ENCODE measurements around the gene STOML2. TPM values are rescaled to one million over a fixed set of nuclear protein-coding genes. Genes with fewer than 3 reads are reported as not detected.
A peak's percentile ranks its signal among the peaks of the same experiment; 100 is the strongest.

Gene STOML2
- total RNA-seq, 1 donor from 2014 or later, result 93.4 TPM

GRCh38 chr9:35096035-35096849, 6.7 kb downstream of the STOML2 start, which contains the start of gene PIGO:
PIGO (minus strand) TSS chr9:35096591; CDS start chr9:35095565, 1,026 bp downstream.
- peak within 1 kb of the TSS; percentile 90 for H3K27ac Mint-ChIP-seq
- H3K4me1 Mint-ChIP-seq, result peaks cover 14% of the 10 kb centered on the region
- peak within 1 kb of the TSS; percentile 80 for H3K4me3 Mint-ChIP-seq
- DNase-seq (ENCODE audit: low spot score in 2 of 2, unreplicated experiment in 2 of 2), result peak; percentile 70 to 87
- peak; percentile 90 for TF ChIP-seq CTCF (IDR thresholded peaks at IDR 0.05; ENCODE audit: unreplicated experiment)
- no peaks in the 10 kb centered on the region for H3K9me3 Mint-ChIP-seq
- no peaks in the 10 kb centered on the region for H3K27me3 Mint-ChIP-seq (ENCODE audit: low read depth)
- H3K36me3 Mint-ChIP-seq, result peaks cover 10% of the 10 kb centered on the region

- peaks cover 10% of the 10 kb centered on the region for H3K4me1 Mint-ChIP-seq
- H3K36me3 Mint-ChIP-seq, result peaks cover 15% of the 10 kb centered on the region
- H3K9me3 Mint-ChIP-seq, result no peaks in the 10 kb centered on the region
- TF ChIP-seq CTCF (IDR thresholded peaks at IDR 0.05; ENCODE audit: unreplicated experiment), result no peak
- no peak overlapping the region for H3K27ac Mint-ChIP-seq
- H3K4me3 Mint-ChIP-seq, result no peak overlapping the region
- no peak for DNase-seq (ENCODE audit: low spot score in 2 of 2, unreplicated experiment in 2 of 2)
- H3K27me3 Mint-ChIP-seq (ENCODE audit: low read depth), result no peaks in the 10 kb centered on the region
Observed at GRCh38 chr9:35091536-35091935, 11.4 kb downstream of the STOML2 start.

GRCh38 chr9:35089434-35089833, 13.5 kb downstream of the STOML2 start:
- Mint-ChIP-seq H3K9me3 (peaks cover 7% of the 10 kb centered on the region), H3K4me3 (no peak overlapping the region), H3K36me3 (peaks cover 20% of the 10 kb centered on the region), H3K4me1 (no peaks in the 10 kb centered on the region), H3K27me3 (ENCODE audit: low read depth) (no peaks in the 10 kb centered on the region), H3K27ac (no peak overlapping the region)
- DNase-seq (ENCODE audit: low spot score in 2 of 2, unreplicated experiment in 2 of 2), result no peak
- no peak for TF ChIP-seq CTCF (IDR thresholded peaks at IDR 0.05; ENCODE audit: unreplicated experiment)

GRCh38 chr9:35085078-35085477, 17.9 kb downstream of the STOML2 start:
- H3K27ac Mint-ChIP-seq, result no peak overlapping the region
- H3K36me3 Mint-ChIP-seq, result peaks cover 16% of the 10 kb centered on the region
- no peak for DNase-seq (ENCODE audit: low spot score in 2 of 2, unreplicated experiment in 2 of 2)
- no peak overlapping the region for H3K4me3 Mint-ChIP-seq
- TF ChIP-seq CTCF (IDR thresholded peaks at IDR 0.05; ENCODE audit: unreplicated experiment), result no peak
- peaks cover 7% of the 10 kb centered on the region for H3K9me3 Mint-ChIP-seq
- H3K27me3 Mint-ChIP-seq (ENCODE audit: low read depth), result no peaks in the 10 kb centered on the region
- peaks cover 3% of the 10 kb centered on the region for H3K4me1 Mint-ChIP-seq

GRCh38 chr9:35079426-35080341, 23.2 kb downstream of the STOML2 start, which contains the start of gene FANCG:
FANCG (minus strand) TSS chr9:35079942; CDS start chr9:35079524, 418 bp downstream.
- Mint-ChIP-seq H3K9me3 (no peaks in the 10 kb centered on the region), H3K27ac (peak within 1 kb of the TSS; percentile 98), H3K27me3 (ENCODE audit: low read depth) (no peaks in the 10 kb centered on the region), H3K36me3 (peaks cover 1% of the 10 kb centered on the region), H3K4me3 (peak within 1 kb of the TSS; percentile 93), H3K4me1 (peaks cover 20% of the 10 kb centered on the region)
- peak; percentile 80 to 86 for DNase-seq (ENCODE audit: low spot score in 2 of 2, unreplicated experiment in 2 of 2)
- TF ChIP-seq CTCF (IDR thresholded peaks at IDR 0.05; ENCODE audit: unreplicated experiment), result no peak

Measured in mesothelial cell of epicardium (in vitro differentiated cells).